Neural progenitor cell (in vitro differentiated cells): Measurements from ENCODE around the gene MBD2.

Experiments used
- CTCF ChIP-seq: fragments of 200-600 bp; sonication (generic); IDR thresholded peaks from 2 replicates; pipeline ENCODE4 v1.5.1; 2017; ENCODE audit warnings: antibody characterized with exemption, mild to moderate bottlenecking
- EZH2 ChIP-seq: fragments of 200-600 bp; sonication (generic); IDR thresholded peaks from 2 replicates; pipeline ENCODE4 v1.6.1; 2017; ENCODE audit warnings: antibody characterized with exemption, mild to moderate bottlenecking, moderate library complexity

GRCh38 chr18:54154231-54154630, 70.2 kb downstream of the MBD2 start:
- TF ChIP-seq CTCF (no peak), EZH2 (no peak)
